Measurements from ENCODE around the gene PDE8B. TPM values are rescaled to one million over a fixed set of nuclear protein-coding genes. Genes with fewer than 3 reads are reported as not detected.

Gene PDE8B
- total and polyA plus RNA-seq, 2 donors from 2014 or later = 3.7 to 4.5 TPM

DNA sequence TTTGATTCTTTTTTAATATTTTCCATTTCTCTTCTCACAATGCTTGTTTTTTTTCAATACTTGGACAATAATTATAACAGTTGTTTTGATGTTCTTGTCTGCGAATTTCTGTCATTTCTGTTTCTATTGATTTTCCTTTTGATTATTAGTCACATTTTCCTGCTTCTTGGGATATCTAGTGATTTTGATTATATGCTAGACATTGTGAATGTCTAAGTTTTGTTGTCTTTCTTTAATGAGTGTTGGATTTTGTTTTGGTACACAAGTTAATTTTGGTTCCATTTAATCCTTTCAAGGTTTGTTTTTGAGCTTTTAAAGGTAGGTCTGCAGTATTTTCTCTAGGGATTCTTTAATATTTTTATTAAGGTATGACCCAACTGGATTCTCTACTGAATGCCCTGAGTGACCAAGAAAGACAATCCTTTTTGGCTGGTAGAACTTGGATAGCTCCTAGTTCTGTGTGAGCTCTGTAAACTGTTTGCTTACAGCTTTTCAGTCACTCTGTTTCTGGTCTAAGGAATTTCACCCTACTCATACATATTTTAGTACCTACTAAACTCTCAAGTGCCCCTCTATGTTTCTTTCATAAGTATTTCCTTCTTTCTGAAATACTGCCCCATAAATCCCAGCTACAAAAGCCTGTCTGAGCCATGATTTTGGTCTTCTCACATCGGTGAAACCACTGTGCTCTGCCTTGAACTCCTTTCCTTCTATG, 12.5 kb upstream of the PDE8B start:
- no peak overlapping the region for H3K9ac ChIP-seq (ENCODE audit: low read length in 3 of 3)
- H3K4me3 ChIP-seq (ENCODE audit: low read length in 3 of 3) = no peak overlapping the region
- H3K4me1 ChIP-seq (ENCODE audit: control insufficient read depth in 2 of 3, insufficient read depth in 2 of 3, low read depth in 1 of 3, low read length in 3 of 3) = no peaks in the 10 kb centered on the region
- TF ChIP-seq, protein P1, sequence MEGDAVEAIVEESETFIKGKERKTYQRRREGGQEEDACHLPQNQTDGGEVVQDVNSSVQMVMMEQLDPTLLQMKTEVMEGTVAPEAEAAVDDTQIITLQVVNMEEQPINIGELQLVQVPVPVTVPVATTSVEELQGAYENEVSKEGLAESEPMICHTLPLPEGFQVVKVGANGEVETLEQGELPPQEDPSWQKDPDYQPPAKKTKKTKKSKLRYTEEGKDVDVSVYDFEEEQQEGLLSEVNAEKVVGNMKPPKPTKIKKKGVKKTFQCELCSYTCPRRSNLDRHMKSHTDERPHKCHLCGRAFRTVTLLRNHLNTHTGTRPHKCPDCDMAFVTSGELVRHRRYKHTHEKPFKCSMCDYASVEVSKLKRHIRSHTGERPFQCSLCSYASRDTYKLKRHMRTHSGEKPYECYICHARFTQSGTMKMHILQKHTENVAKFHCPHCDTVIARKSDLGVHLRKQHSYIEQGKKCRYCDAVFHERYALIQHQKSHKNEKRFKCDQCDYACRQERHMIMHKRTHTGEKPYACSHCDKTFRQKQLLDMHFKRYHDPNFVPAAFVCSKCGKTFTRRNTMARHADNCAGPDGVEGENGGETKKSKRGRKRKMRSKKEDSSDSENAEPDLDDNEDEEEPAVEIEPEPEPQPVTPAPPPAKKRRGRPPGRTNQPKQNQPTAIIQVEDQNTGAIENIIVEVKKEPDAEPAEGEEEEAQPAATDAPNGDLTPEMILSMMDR (IDR thresholded peaks at IDR 0.05; ENCODE audit: borderline replicate concordance, extremely low read depth, insufficient read depth) = no peak
- intact Hi-C loops (cut with DNase I) = no loop called here
- no peaks in the 10 kb centered on the region for H3K36me3 ChIP-seq (ENCODE audit: control insufficient read depth in 2 of 3, insufficient read depth in 3 of 3, low read length in 3 of 3)
- H3K27me3 ChIP-seq (ENCODE audit: control insufficient read depth, insufficient read depth, low read length) = no peaks in the 10 kb centered on the region
- DNase-seq (no peak), FAIRE-seq (no peak)
- H3K27ac ChIP-seq (ENCODE audit: low read depth in 2 of 2, low read length in 2 of 2) = no peak overlapping the region
- H3K9me3 ChIP-seq (ENCODE audit: control insufficient read depth in 2 of 3, insufficient read depth in 1 of 3, low read length in 3 of 3) = peaks cover 0 to 10% (median 0%) of the 10 kb centered on the region in 3 donors

DNA sequence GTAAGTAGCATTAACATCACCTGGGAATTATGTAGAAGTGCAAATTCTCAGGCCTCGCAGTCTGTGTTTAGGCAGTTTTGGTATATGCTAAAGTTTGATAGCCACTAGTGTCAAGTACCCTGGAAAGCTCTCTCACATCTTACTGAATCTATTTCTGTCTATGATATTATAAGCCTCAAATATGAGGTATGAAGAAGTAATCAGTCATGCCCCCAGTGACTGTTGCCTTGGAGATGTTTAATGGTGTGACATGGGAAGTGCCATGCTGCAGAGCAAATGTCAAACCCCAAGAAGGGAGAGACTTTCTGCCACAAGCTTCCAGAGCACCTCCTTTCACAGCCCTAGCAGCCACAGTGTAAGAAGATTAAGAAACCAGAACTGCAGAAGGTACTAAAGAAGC, 9.8 kb upstream of the PDE8B start:
- no peaks in the 10 kb centered on the region for H3K36me3 ChIP-seq (ENCODE audit: control insufficient read depth in 2 of 3, insufficient read depth in 3 of 3, low read length in 3 of 3)
- no peaks in the 10 kb centered on the region for H3K27me3 ChIP-seq (ENCODE audit: control insufficient read depth, insufficient read depth, low read length)
- peaks cover 0 to 6% (median 0%) of the 10 kb centered on the region in 3 donors for H3K9me3 ChIP-seq (ENCODE audit: control insufficient read depth in 2 of 3, insufficient read depth in 1 of 3, low read length in 3 of 3)
- no peak overlapping the region for H3K4me3 ChIP-seq (ENCODE audit: low read length in 3 of 3)
- intact Hi-C loops (cut with DNase I) = no loop called here
- H3K9ac ChIP-seq (ENCODE audit: low read length in 3 of 3) = no peak overlapping the region
- TF ChIP-seq, protein P1 (IDR thresholded peaks at IDR 0.05; ENCODE audit: borderline replicate concordance, extremely low read depth, insufficient read depth) = no peak
- no peak overlapping the region for H3K27ac ChIP-seq (ENCODE audit: low read depth in 2 of 2, low read length in 2 of 2)
- FAIRE-seq (no peak), DNase-seq (no peak)
- no peaks in the 10 kb centered on the region for H3K4me1 ChIP-seq (ENCODE audit: control insufficient read depth in 2 of 3, insufficient read depth in 2 of 3, low read depth in 1 of 3, low read length in 3 of 3)

DNA sequence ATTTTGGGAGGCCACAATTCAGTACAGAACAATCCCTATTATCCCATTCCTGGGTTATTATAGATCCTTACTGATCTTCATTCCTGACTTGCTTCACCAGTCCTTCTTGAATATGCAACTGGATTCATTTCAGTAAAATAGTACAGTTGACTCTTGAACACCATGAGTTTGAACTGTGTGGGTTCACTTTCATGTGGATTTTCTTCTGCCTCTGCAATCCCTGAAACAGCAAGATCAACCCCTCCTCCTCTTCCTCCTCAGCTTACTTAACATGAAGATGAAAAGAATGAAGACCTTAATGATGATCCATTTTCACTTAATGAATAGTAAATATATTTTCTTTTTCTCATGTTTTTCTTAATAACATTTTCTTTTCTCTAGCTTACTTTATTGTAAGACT, 8.3 kb upstream of the PDE8B start:
- Histone ChIP-seq H3K9me3 (ENCODE audit: control insufficient read depth in 2 of 3, insufficient read depth in 1 of 3, low read length in 3 of 3) (peaks cover 0 to 6% (median 0%) of the 10 kb centered on the region in 3 donors), H3K36me3 (ENCODE audit: control insufficient read depth in 2 of 3, insufficient read depth in 3 of 3, low read length in 3 of 3) (no peaks in the 10 kb centered on the region), H3K27me3 (ENCODE audit: control insufficient read depth, insufficient read depth, low read length) (no peaks in the 10 kb centered on the region), H3K27ac (ENCODE audit: low read depth in 2 of 2, low read length in 2 of 2) (no peak overlapping the region), H3K4me1 (ENCODE audit: control insufficient read depth in 2 of 3, insufficient read depth in 2 of 3, low read depth in 1 of 3, low read length in 3 of 3) (no peaks in the 10 kb centered on the region), H3K9ac (ENCODE audit: low read length in 3 of 3) (no peak overlapping the region), H3K4me3 (ENCODE audit: low read length in 3 of 3) (no peak overlapping the region)
- FAIRE-seq (no peak), DNase-seq (no peak)
- intact Hi-C loops (cut with DNase I) = no loop called here
- TF ChIP-seq, protein P1 (IDR thresholded peaks at IDR 0.05; ENCODE audit: borderline replicate concordance, extremely low read depth, insufficient read depth) = no peak

Data from kidney (tissue), 14 donors.